ENCODE data around the gene MTMR3. TPM values are rescaled to one million over a fixed set of nuclear protein-coding genes. Genes with fewer than 3 reads are reported as not detected.

MTMR3 gene
- total RNA-seq, 1 experiment from 2014 or later = 27.3 TPM

DNA sequence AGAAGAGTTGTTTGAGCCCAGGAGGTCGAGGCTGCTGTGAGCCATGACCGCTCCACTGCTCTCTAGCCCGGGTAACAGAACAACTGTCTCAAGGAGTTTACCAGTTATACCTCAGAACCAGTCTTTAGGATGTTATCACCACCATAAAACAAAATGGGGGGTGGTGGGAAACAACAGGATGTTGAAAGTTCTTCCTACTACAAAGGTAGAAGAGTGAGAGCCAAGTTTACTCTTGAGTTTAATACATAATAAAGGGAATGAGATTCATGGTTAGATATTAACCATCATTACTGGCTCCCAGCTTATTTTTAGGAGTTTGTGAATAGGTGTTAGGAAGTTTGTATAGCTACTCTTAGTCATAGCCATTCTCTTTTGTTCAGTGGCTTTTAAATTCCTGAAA, 118.5 kb downstream of the MTMR3 start:
- Histone ChIP-seq H3K36me3 (ENCODE audit: control insufficient read depth, insufficient read depth, low read length) (no peaks in the 10 kb centered on the region), H3K27me3 (replicated peaks; ENCODE audit: control insufficient read depth, insufficient read depth, low read length) (no peaks in the 10 kb centered on the region), H3K4me1 (no peaks in the 10 kb centered on the region), H3K4me3 (ENCODE audit: low read depth, low read length) (no peak overlapping the region), H3K9me3 (no peaks in the 10 kb centered on the region)
- Mint-ChIP-seq H3K27me3 (ENCODE audit: insufficient read depth, unreplicated experiment) (no peaks in the 10 kb centered on the region), H3K4me1 (ENCODE audit: low read depth, unreplicated experiment) (no peaks in the 10 kb centered on the region), H3K4me3 (ENCODE audit: unreplicated experiment) (no peak overlapping the region), H3K9me3 (ENCODE audit: unreplicated experiment) (no peaks in the 10 kb centered on the region), H3K27ac (ENCODE audit: unreplicated experiment) (no peak overlapping the region), H3K36me3 (ENCODE audit: insufficient read depth, unreplicated experiment) (peaks cover 9% of the 10 kb centered on the region)
- intact Hi-C loops (cut with micrococcal nuclease; ENCODE audit: unreplicated experiment) = loop anchor here (10.0 kb wide), 1 partner anchor 297 kb away; no protein-coding TSS in a partner anchor
- DNase-seq = no peak
- TF ChIP-seq, protein P1, sequence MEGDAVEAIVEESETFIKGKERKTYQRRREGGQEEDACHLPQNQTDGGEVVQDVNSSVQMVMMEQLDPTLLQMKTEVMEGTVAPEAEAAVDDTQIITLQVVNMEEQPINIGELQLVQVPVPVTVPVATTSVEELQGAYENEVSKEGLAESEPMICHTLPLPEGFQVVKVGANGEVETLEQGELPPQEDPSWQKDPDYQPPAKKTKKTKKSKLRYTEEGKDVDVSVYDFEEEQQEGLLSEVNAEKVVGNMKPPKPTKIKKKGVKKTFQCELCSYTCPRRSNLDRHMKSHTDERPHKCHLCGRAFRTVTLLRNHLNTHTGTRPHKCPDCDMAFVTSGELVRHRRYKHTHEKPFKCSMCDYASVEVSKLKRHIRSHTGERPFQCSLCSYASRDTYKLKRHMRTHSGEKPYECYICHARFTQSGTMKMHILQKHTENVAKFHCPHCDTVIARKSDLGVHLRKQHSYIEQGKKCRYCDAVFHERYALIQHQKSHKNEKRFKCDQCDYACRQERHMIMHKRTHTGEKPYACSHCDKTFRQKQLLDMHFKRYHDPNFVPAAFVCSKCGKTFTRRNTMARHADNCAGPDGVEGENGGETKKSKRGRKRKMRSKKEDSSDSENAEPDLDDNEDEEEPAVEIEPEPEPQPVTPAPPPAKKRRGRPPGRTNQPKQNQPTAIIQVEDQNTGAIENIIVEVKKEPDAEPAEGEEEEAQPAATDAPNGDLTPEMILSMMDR (IDR thresholded peaks at IDR 0.05; ENCODE audit: insufficient read depth in 1 of 2, low read depth in 1 of 2, low read length in 1 of 2, severe bottlenecking in 1 of 2, unreplicated experiment in 1 of 2) = no peak
- ChIA-PET POLR2A (no interaction called here), CTCF (interaction anchor here (0.6 kb wide), 1 partner anchor 311 kb away, joined by 3 read pairs; no protein-coding TSS in a partner anchor)
- BruUV-seq (replicated peaks) = no TSS peak

DNA sequence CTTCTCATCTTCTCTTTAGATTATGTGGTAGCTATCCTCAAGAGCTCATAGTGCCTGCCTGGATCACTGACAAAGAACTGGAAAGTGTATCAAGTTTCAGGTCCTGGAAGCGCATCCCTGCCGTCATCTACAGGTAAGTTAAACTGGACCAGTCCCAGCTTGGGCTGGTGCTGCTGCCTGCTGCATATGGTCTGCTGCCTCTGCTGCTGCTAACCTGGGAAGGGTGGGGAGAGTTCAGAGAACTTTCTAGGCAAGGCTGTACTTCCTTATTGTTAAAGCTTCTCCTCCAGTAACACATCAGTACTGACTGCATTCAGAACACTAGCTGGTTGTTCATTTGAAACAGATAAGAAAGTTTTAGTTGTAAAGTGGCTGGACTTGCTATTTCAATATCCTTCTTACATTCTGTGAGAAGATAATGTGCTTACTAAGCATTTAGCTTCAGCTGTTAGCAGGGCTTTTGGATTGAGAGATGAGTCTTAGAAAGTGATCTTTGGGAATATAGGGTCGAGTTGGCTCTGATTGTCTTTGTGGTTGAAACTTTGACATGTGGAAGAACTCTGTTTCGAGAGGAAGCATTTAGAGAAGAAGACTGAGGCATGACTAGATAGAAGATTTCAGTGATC, 120.0 kb downstream of the MTMR3 start:
- TF ChIP-seq, protein P1 (IDR thresholded peaks at IDR 0.05; ENCODE audit: insufficient read depth in 1 of 2, low read depth in 1 of 2, low read length in 1 of 2, severe bottlenecking in 1 of 2, unreplicated experiment in 1 of 2) = no peak
- intact Hi-C loops (cut with micrococcal nuclease; ENCODE audit: unreplicated experiment) = loop anchor here (10.0 kb wide), 1 partner anchor 298 kb away; no protein-coding TSS in a partner anchor
- H3K27ac Mint-ChIP-seq (ENCODE audit: unreplicated experiment) = no peak overlapping the region

DNA sequence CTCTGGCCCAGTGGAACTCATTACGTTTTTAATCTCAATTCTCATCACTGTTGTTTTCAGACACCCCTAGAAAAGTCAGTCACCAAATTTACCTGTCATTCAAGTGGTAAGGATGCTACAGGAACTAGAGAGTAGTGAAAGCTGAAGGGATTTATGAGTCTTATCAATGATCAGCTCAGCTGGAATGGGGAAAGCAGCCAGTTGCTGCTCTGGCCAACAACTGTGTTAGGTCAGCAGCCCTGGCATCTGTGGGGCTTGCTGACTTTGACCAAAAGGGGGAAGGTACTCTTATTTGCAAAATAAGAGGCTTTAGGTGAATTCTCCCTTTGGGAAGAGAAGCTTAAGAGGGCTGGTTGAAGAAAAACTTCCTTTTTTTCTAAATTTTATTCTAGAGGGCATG, 121.1 kb downstream of the MTMR3 start:
- Mint-ChIP-seq H3K27me3 (ENCODE audit: insufficient read depth, unreplicated experiment) (no peaks in the 10 kb centered on the region), H3K9me3 (ENCODE audit: unreplicated experiment) (no peaks in the 10 kb centered on the region), H3K4me1 (ENCODE audit: low read depth, unreplicated experiment) (no peaks in the 10 kb centered on the region), H3K4me3 (ENCODE audit: unreplicated experiment) (no peak overlapping the region), H3K27ac (ENCODE audit: unreplicated experiment) (no peak overlapping the region), H3K36me3 (ENCODE audit: insufficient read depth, unreplicated experiment) (peaks cover 19% of the 10 kb centered on the region)
- no peak overlapping the region for H3K4me3 ChIP-seq (ENCODE audit: low read depth, low read length)
- BruUV-seq (replicated peaks) = no TSS peak
- H3K36me3 ChIP-seq (ENCODE audit: control insufficient read depth, insufficient read depth, low read length) = peaks cover 2% of the 10 kb centered on the region
- H3K9me3 ChIP-seq = no peaks in the 10 kb centered on the region
- TF ChIP-seq, protein P1 (IDR thresholded peaks at IDR 0.05; ENCODE audit: insufficient read depth in 1 of 2, low read depth in 1 of 2, low read length in 1 of 2, severe bottlenecking in 1 of 2, unreplicated experiment in 1 of 2) = no peak
- ChIA-PET POLR2A (no interaction called here), CTCF (interaction anchor here (1.9 to 2.6 kb wide), 2 partner anchors 302 to 314 kb away, joined by 6 to 17 read pairs; no protein-coding TSS in a partner anchor)
- H3K4me1 ChIP-seq = no peaks in the 10 kb centered on the region
- intact Hi-C loops (cut with micrococcal nuclease; ENCODE audit: unreplicated experiment) = loop anchor here (10.0 kb wide), 1 partner anchor 299 kb away; no protein-coding TSS in a partner anchor
- DNase-seq = no peak
- H3K27me3 ChIP-seq (replicated peaks; ENCODE audit: control insufficient read depth, insufficient read depth, low read length) = no peaks in the 10 kb centered on the region

More for the DNA sequence above, 120.0 kb downstream of the MTMR3 start:
- H3K27me3 Mint-ChIP-seq (ENCODE audit: insufficient read depth, unreplicated experiment) = no peaks in the 10 kb centered on the region
- H3K9me3 Mint-ChIP-seq (ENCODE audit: unreplicated experiment) = no peaks in the 10 kb centered on the region
- Histone ChIP-seq H3K36me3 (ENCODE audit: control insufficient read depth, insufficient read depth, low read length) (peaks cover 2% of the 10 kb centered on the region), H3K9me3 (no peaks in the 10 kb centered on the region), H3K27me3 (replicated peaks; ENCODE audit: control insufficient read depth, insufficient read depth, low read length) (no peaks in the 10 kb centered on the region), H3K4me1 (no peaks in the 10 kb centered on the region), H3K4me3 (ENCODE audit: low read depth, low read length) (no peak overlapping the region)
- no peaks in the 10 kb centered on the region for H3K4me1 Mint-ChIP-seq (ENCODE audit: low read depth, unreplicated experiment)
- no TSS peak for BruUV-seq (replicated peaks)
- peaks cover 12% of the 10 kb centered on the region for H3K36me3 Mint-ChIP-seq (ENCODE audit: insufficient read depth, unreplicated experiment)
- POLR2A ChIA-PET = no interaction called here
- DNase-seq = no peak
- no peak overlapping the region for H3K4me3 Mint-ChIP-seq (ENCODE audit: unreplicated experiment)
- CTCF ChIA-PET = no interaction called here

Data from Caco-2 (cell line).